Upper lobe of right lung (tissue), 1 donor: ENCODE results near the gene TNN. TPM values are rescaled to one million over a fixed set of nuclear protein-coding genes. Genes with fewer than 3 reads are reported as not detected.
A peak's percentile ranks its signal among the peaks of the same experiment; 100 is the strongest.

ENCODE experiments used
- ATAC-seq: fragments of 200-7000 bp; cut with Tn5 transposase; one replicate; pipeline ENCODE4 v1.9.1; 2020; ENCODE audit warnings: mild to moderate bottlenecking, moderate library complexity
- DNase-seq: peaks from one replicate; pipeline ENCODE4 v3.0.0-alpha.2; 2020
- H3K27ac ChIP-seq: fragments of 200-600 bp; one replicate; pipeline ENCODE4 v1.8.0; 2022
- H3K27me3 ChIP-seq: fragments of 200-600 bp; one replicate; pipeline ENCODE4 v1.8.0; 2022; ENCODE audit warnings: mild to moderate bottlenecking
- H3K36me3 ChIP-seq: fragments of 200-600 bp; one replicate; pipeline ENCODE4 v1.8.0; 2022
- H3K4me1 ChIP-seq: fragments of 200-600 bp; one replicate; pipeline ENCODE4 v1.8.0; 2022
- H3K4me3 ChIP-seq: fragments of 200-600 bp; one replicate; pipeline ENCODE4 v1.8.0; 2022; ENCODE audit warnings: mild to moderate bottlenecking
- H3K9me3 ChIP-seq: fragments of 200-600 bp; one replicate; pipeline ENCODE4 v1.8.0; 2022
- intact Hi-C: fragments of 100-400 bp; cut with DNase I; formaldehyde crosslinking; loops from one replicate; pipeline ENCODE4 v1.11.0; 2022
- total RNA-seq: library from RNA; stranded (reverse); fragmentation: NEBNext Ultra II Directional; extraction: Animal tissue kit (Norgen Biotek cat#: 25700); gene quantifications from one replicate; pipeline ENCODE4 v1.2.1, GENCODE V29; 2021
- TF ChIP-seq, protein P1 (sequence below): fragments of 200-600 bp; IDR thresholded peaks from one replicate; pipeline ENCODE4 v1.8.0; 2022; ENCODE audit warnings: antibody characterized with exemption
- donor health status: DM: no; HTN: yes; CAD: no; lungs with severe emphysema.

Gene TNN
- total RNA-seq, 1 donor from 2014 or later, result not detected

GRCh38 chr1:175154629-175155472, 87.2 kb downstream of the TNN start:
- Histone ChIP-seq H3K27ac (no peak overlapping the region), H3K9me3 (no peaks in the 10 kb centered on the region), H3K27me3 (peaks cover 4% of the 10 kb centered on the region), H3K4me1 (peaks cover 4% of the 10 kb centered on the region), H3K4me3 (no peak overlapping the region), H3K36me3 (peaks cover 11% of the 10 kb centered on the region)
- peak; percentile 86 for ATAC-seq
- TF ChIP-seq, protein P1, sequence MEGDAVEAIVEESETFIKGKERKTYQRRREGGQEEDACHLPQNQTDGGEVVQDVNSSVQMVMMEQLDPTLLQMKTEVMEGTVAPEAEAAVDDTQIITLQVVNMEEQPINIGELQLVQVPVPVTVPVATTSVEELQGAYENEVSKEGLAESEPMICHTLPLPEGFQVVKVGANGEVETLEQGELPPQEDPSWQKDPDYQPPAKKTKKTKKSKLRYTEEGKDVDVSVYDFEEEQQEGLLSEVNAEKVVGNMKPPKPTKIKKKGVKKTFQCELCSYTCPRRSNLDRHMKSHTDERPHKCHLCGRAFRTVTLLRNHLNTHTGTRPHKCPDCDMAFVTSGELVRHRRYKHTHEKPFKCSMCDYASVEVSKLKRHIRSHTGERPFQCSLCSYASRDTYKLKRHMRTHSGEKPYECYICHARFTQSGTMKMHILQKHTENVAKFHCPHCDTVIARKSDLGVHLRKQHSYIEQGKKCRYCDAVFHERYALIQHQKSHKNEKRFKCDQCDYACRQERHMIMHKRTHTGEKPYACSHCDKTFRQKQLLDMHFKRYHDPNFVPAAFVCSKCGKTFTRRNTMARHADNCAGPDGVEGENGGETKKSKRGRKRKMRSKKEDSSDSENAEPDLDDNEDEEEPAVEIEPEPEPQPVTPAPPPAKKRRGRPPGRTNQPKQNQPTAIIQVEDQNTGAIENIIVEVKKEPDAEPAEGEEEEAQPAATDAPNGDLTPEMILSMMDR, result peak; percentile 91
- peak; percentile 82 for DNase-seq
- intact Hi-C loops, result loop anchor here (5.0 kb wide), 3 partner anchors 37 to 162 kb away; partner anchors contain the start of gene KIAA0040

GRCh38 chr1:175155473-175155856, 87.8 kb downstream of the TNN start:
- intact Hi-C loops, result loop anchor here (5.0 kb wide), 2 partner anchors 37 to 67 kb away; partner anchors contain the start of gene KIAA0040
- ATAC-seq (no peak), DNase-seq (no peak)
- Histone ChIP-seq H3K36me3 (peaks cover 17% of the 10 kb centered on the region), H3K4me3 (no peak overlapping the region), H3K4me1 (peaks cover 4% of the 10 kb centered on the region), H3K9me3 (no peaks in the 10 kb centered on the region), H3K27ac (no peak overlapping the region), H3K27me3 (peaks cover 4% of the 10 kb centered on the region)
- TF ChIP-seq, protein P1, result no peak

DNA sequence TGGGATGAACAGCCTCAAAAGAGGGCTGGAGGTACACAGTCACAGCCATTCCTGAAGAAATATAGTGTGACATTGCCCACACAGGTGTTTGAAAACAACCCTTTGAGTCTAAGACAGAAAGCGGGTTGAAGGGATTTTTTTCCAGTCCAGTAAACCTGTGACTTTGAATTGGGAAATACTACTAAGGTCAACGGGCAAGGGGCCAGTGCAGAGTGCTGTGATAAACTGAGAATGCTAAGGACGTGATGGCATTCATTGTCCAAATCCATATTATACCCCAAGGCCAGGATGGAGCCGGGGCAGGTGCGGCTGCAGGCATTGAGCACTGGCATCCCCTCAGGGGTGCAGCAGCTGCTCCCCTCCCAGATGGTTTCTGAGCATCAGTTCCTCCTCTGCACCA, 88.3 kb downstream of the TNN start:
- Histone ChIP-seq H3K27ac (no peak overlapping the region), H3K36me3 (peaks cover 22% of the 10 kb centered on the region)
- TF ChIP-seq, protein P1, result no peak

GRCh38 chr1:175157200-175157599, 89.6 kb downstream of the TNN start:
- Histone ChIP-seq H3K36me3 (peaks cover 34% of the 10 kb centered on the region), H3K27me3 (peaks cover 4% of the 10 kb centered on the region), H3K27ac (no peak overlapping the region), H3K4me1 (peaks cover 3% of the 10 kb centered on the region), H3K9me3 (no peaks in the 10 kb centered on the region), H3K4me3 (no peak overlapping the region)
- DNase-seq (no peak), ATAC-seq (no peak)
- TF ChIP-seq, protein P1, result no peak
- intact Hi-C loops, result loop anchor here (5.0 kb wide), 2 partner anchors 35 to 65 kb away; partner anchors contain the start of gene KIAA0040

More for the DNA sequence above, 88.3 kb downstream of the TNN start:
- no peak for DNase-seq
- H3K4me1 ChIP-seq, result peaks cover 4% of the 10 kb centered on the region
- no peak overlapping the region for H3K4me3 ChIP-seq
- intact Hi-C loops, result loop anchor here (5.0 kb wide), 2 partner anchors 36 to 66 kb away; partner anchors contain the start of gene KIAA0040
- no peak for ATAC-seq
- H3K27me3 ChIP-seq, result peaks cover 4% of the 10 kb centered on the region
- H3K9me3 ChIP-seq, result no peaks in the 10 kb centered on the region

GRCh38 chr1:175158170-175158591, 90.5 kb downstream of the TNN start:
- TF ChIP-seq, protein P1, result no peak
- ATAC-seq, result no peak
- Histone ChIP-seq H3K4me1 (no peaks in the 10 kb centered on the region), H3K27me3 (peaks cover 4% of the 10 kb centered on the region), H3K36me3 (peaks cover 44% of the 10 kb centered on the region), H3K27ac (no peak overlapping the region), H3K4me3 (no peak overlapping the region), H3K9me3 (no peaks in the 10 kb centered on the region)
- intact Hi-C loops, result loop anchor here (5.0 kb wide), 2 partner anchors 34 to 64 kb away; partner anchors contain the start of gene KIAA0040
- DNase-seq, result no peak
